K562 (cell line): Measurements from ENCODE around the gene GHITM.
"Not testable (repeated sequence)": the region's sequence is repeated elsewhere in the genome, so short reads cannot be mapped to it uniquely, and the experiment has no call there.

Source experiments
- ELF4 ChIP-seq: fragments of 450-650 bp; formaldehyde crosslinking; IDR thresholded peaks from 2 replicates; pipeline ENCODE4 v1.4.0; 2022; ENCODE audit warnings: missing genetic modification characterization
- MAFF ChIP-seq: IDR thresholded peaks from 2 replicates; pipeline ENCODE4 v1.6.1; 2012; ENCODE audit warnings: low read length, improper control_type of control experiment
- MTA3 ChIP-seq: fragments of 450-650 bp; formaldehyde crosslinking; IDR thresholded peaks from 2 replicates; pipeline ENCODE4 v1.6.1; 2017; ENCODE audit warnings: mild to moderate bottlenecking, borderline replicate concordance
- TAF9B ChIP-seq: fragments of 450-650 bp; IDR thresholded peaks from 2 replicates; pipeline ENCODE4 v1.6.1; 2018; ENCODE audit warnings: mild to moderate bottlenecking; ENCODE audit not compliant: partially characterized antibody

DNA sequence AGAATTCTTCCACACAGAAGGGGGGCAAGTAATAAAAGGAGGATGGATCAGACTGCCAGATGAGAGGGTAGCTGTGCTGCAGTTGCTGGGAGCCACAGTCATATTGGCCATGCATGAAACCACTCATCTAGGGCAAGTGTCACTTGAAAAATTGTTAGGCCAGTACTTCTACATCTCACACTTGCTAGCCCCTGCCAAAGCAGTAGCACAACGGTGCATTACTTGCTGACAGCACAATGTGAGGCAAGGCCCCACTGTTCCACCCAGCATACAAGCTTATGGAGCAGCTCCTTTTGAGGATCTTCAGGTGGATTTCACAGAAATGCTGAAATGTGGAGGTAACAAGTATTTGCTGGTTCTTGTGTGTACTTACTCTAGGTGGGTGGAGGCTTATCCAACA lies 25.8 kb upstream of the GHITM start:
- not testable (repeated sequence) for TF ChIP-seq ELF4 (CRISPR knock-in tag); MTA3; MAFF; TAF9B
